KMS-11 (cell line): ENCODE results near the gene MAML2.

ENCODE experiments used
- H2AFZ ChIP-seq: fragments of 200-600 bp; sonication (generic); 2 replicates; pipeline ENCODE4 v1.6.1; 2016; ENCODE audit warnings: antibody characterized with exemption, mixed run types, low read depth
- H3K27ac ChIP-seq: fragments of 200-600 bp; sonication (generic); 2 replicates; pipeline ENCODE4 v1.6.1; 2016; ENCODE audit warnings: mild to moderate bottlenecking, mixed run types
- H3K27me3 ChIP-seq: fragments of 200-600 bp; sonication (generic); 2 replicates; pipeline ENCODE4 v1.6.1; 2017; ENCODE audit warnings: mild to moderate bottlenecking, low read depth, mixed run types, moderate library complexity; ENCODE audit not compliant: insufficient read depth
- H3K36me3 ChIP-seq: fragments of 200-600 bp; sonication (generic); 2 replicates; pipeline ENCODE4 v1.6.1; 2017; ENCODE audit warnings: mild to moderate bottlenecking, mixed run types; ENCODE audit not compliant: insufficient read depth
- H3K4me1 ChIP-seq: fragments of 200-600 bp; sonication (generic); 2 replicates; pipeline ENCODE4 v1.6.1; 2016; ENCODE audit warnings: mild to moderate bottlenecking, low read depth, mixed run types; ENCODE audit not compliant: poor library complexity, severe bottlenecking
- H3K4me2 ChIP-seq: fragments of 200-600 bp; sonication (generic); 2 replicates; pipeline ENCODE4 v1.7.0; 2016; ENCODE audit warnings: mild to moderate bottlenecking, mixed run types
- H3K4me3 ChIP-seq: fragments of 200-600 bp; sonication (generic); IDR thresholded peaks from 2 replicates; pipeline ENCODE4 v1.6.1; 2017; ENCODE audit warnings: low read depth, low read length, mixed read lengths; ENCODE audit not compliant: insufficient read depth
- H3K79me2 ChIP-seq: fragments of 200-600 bp; sonication (generic); 2 replicates; pipeline ENCODE4 v1.6.1; 2016; ENCODE audit warnings: low read depth, mixed run types; ENCODE audit not compliant: insufficient read depth
- H3K9ac ChIP-seq: fragments of 200-600 bp; sonication (generic); 2 replicates; pipeline ENCODE4 v1.6.1; 2016; ENCODE audit warnings: mild to moderate bottlenecking, mixed run types
- H4K20me1 ChIP-seq: fragments of 200-600 bp; sonication (generic); 2 replicates; pipeline ENCODE4 v1.6.1; 2016; ENCODE audit warnings: mild to moderate bottlenecking, mixed run types; ENCODE audit not compliant: insufficient read depth
- CTCF ChIP-seq: fragments of 200-600 bp; sonication (generic); conservative IDR thresholded peaks from 2 replicates; pipeline ENCODE4 v1.6.1; 2017; ENCODE audit warnings: low read depth, mild to moderate bottlenecking, antibody characterized with exemption, low read length, moderate library complexity, mixed read lengths

Gene MAML2

GRCh38 chr11:96318399-96318798, 24.6 kb downstream of the MAML2 start:
- Histone ChIP-seq H3K27ac (no peak overlapping the region), H3K79me2 (no peaks in the 10 kb centered on the region), H2AFZ (no peak overlapping the region)

GRCh38 chr11:96317985-96318384, 25.0 kb downstream of the MAML2 start:
- Histone ChIP-seq H3K27ac (no peak overlapping the region), H3K9ac (no peak overlapping the region), H3K4me3 (no peak overlapping the region), H3K4me2 (no peak overlapping the region), H2AFZ (no peak overlapping the region), H3K79me2 (no peaks in the 10 kb centered on the region), H3K36me3 (no peaks in the 10 kb centered on the region), H3K4me1 (no peaks in the 10 kb centered on the region), H4K20me1 (no peaks in the 10 kb centered on the region), H3K27me3 (no peaks in the 10 kb centered on the region)
- no peak for TF ChIP-seq CTCF

More at GRCh38 chr11:96318399-96318798, 24.6 kb downstream of the MAML2 start:
- Histone ChIP-seq H4K20me1 (no peaks in the 10 kb centered on the region), H3K27me3 (no peaks in the 10 kb centered on the region), H3K4me2 (no peak overlapping the region), H3K36me3 (no peaks in the 10 kb centered on the region), H3K4me1 (no peaks in the 10 kb centered on the region), H3K4me3 (no peak overlapping the region), H3K9ac (no peak overlapping the region)
- no peak for TF ChIP-seq CTCF

- no peak overlapping the region for H2AFZ ChIP-seq
- H3K4me2 ChIP-seq, result no peak overlapping the region
- no peaks in the 10 kb centered on the region for H3K79me2 ChIP-seq
- H3K4me3 ChIP-seq, result no peak overlapping the region
- H3K9ac ChIP-seq, result no peak overlapping the region
- no peaks in the 10 kb centered on the region for H3K4me1 ChIP-seq
- no peaks in the 10 kb centered on the region for H4K20me1 ChIP-seq
- H3K27me3 ChIP-seq, result no peaks in the 10 kb centered on the region
- no peak for TF ChIP-seq CTCF
- H3K27ac ChIP-seq, result no peak overlapping the region
- H3K36me3 ChIP-seq, result no peaks in the 10 kb centered on the region
Observed at GRCh38 chr11:96317571-96317970, 25.4 kb downstream of the MAML2 start.

GRCh38 chr11:96316869-96317268, 26.1 kb downstream of the MAML2 start:
- H3K36me3 ChIP-seq, result no peaks in the 10 kb centered on the region
- H3K4me3 ChIP-seq, result no peak overlapping the region
- TF ChIP-seq CTCF, result no peak
- no peaks in the 10 kb centered on the region for H3K79me2 ChIP-seq
- no peaks in the 10 kb centered on the region for H3K27me3 ChIP-seq
- H2AFZ ChIP-seq, result no peak overlapping the region
- no peaks in the 10 kb centered on the region for H4K20me1 ChIP-seq
- no peak overlapping the region for H3K27ac ChIP-seq
- H3K4me1 ChIP-seq, result no peaks in the 10 kb centered on the region
- H3K9ac ChIP-seq, result no peak overlapping the region
- H3K4me2 ChIP-seq, result no peak overlapping the region

GRCh38 chr11:96315476-96315875, 27.5 kb downstream of the MAML2 start:
- Histone ChIP-seq H3K4me1 (no peaks in the 10 kb centered on the region), H3K79me2 (no peaks in the 10 kb centered on the region)

More at GRCh38 chr11:96315476-96315875, 27.5 kb downstream of the MAML2 start:
- Histone ChIP-seq H3K9ac (no peak overlapping the region), H3K27me3 (no peaks in the 10 kb centered on the region), H3K36me3 (no peaks in the 10 kb centered on the region), H4K20me1 (no peaks in the 10 kb centered on the region), H2AFZ (no peak overlapping the region), H3K4me2 (no peak overlapping the region), H3K27ac (no peak overlapping the region), H3K4me3 (no peak overlapping the region)
- TF ChIP-seq CTCF, result no peak
